Coronary artery (tissue), 2 donors: ENCODE data around the gene FUCA2.

Experiments
- DNase-seq: peaks from one replicate; pipeline ENCODE4 v3.0.0-alpha.2; 2017; ENCODE audit warnings: low spot score
- H3K27ac ChIP-seq, 2 donors: fragments of 200-600 bp; sonication (generic); one replicate each; pipeline ENCODE4 v1.5.1; 2016 to 2019
- H3K4me3 ChIP-seq: fragments of 200-600 bp; sonication (generic); 2 replicates; pipeline ENCODE4 v1.5.1; 2016; ENCODE audit warnings: mild to moderate bottlenecking, moderate library complexity
- TF ChIP-seq, protein P1 (sequence below): fragments of 200-600 bp; sonication (generic); IDR thresholded peaks from one replicate; pipeline ENCODE4 v1.5.1; 2019; ENCODE audit warnings: antibody characterized with exemption

FUCA2 gene

DNA sequence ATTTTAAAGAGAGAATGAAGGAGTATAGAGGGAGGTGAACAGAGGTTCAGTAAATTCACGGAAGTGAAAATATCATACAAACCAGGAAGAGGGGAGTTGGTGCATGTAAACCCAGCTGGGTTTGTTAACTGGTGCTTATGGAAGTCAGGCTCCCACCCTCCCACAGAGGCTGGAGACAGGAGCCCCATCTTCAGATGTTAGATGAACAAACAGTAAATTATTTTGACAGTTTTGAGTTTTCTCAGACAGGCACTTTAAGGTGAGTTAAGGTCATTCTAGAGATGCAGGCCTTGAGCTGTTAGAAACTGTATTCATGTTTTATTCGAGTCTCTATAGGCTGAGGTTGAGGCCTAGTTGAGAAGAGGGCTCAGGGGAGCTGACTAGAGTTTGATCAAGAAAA is 41.8 kb upstream of the FUCA2 start:
- TF ChIP-seq, protein P1, sequence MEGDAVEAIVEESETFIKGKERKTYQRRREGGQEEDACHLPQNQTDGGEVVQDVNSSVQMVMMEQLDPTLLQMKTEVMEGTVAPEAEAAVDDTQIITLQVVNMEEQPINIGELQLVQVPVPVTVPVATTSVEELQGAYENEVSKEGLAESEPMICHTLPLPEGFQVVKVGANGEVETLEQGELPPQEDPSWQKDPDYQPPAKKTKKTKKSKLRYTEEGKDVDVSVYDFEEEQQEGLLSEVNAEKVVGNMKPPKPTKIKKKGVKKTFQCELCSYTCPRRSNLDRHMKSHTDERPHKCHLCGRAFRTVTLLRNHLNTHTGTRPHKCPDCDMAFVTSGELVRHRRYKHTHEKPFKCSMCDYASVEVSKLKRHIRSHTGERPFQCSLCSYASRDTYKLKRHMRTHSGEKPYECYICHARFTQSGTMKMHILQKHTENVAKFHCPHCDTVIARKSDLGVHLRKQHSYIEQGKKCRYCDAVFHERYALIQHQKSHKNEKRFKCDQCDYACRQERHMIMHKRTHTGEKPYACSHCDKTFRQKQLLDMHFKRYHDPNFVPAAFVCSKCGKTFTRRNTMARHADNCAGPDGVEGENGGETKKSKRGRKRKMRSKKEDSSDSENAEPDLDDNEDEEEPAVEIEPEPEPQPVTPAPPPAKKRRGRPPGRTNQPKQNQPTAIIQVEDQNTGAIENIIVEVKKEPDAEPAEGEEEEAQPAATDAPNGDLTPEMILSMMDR: no peak
- DNase-seq: no peak
- no peak overlapping the region for H3K27ac ChIP-seq
- no peak overlapping the region for H3K4me3 ChIP-seq

- Histone ChIP-seq H3K27ac (no peak overlapping the region), H3K4me3 (no peak overlapping the region)
- no peak for DNase-seq
- TF ChIP-seq, protein P1: no peak
Measured at GRCh38 chr6:143549949-143550268, 38.4 kb upstream of the FUCA2 start.

- DNase-seq: no peak
- Histone ChIP-seq H3K27ac (no peak overlapping the region), H3K4me3 (no peak overlapping the region)
- TF ChIP-seq, protein P1: no peak
Measured at GRCh38 chr6:143549221-143549948, 37.9 kb upstream of the FUCA2 start.

GRCh38 chr6:143546599-143546998 is 35.1 kb upstream of the FUCA2 start:
- DNase-seq: no peak
- no peak overlapping the region for H3K4me3 ChIP-seq
- TF ChIP-seq, protein P1: no peak
- H3K27ac ChIP-seq: no peak overlapping the region

GRCh38 chr6:143545976-143546547 is 34.5 kb upstream of the FUCA2 start:
- no peak overlapping the region for H3K27ac ChIP-seq
- DNase-seq: no peak
- H3K4me3 ChIP-seq: no peak overlapping the region
- TF ChIP-seq, protein P1: no peak

GRCh38 chr6:143545165-143545564 is 33.6 kb upstream of the FUCA2 start:
- H3K27ac ChIP-seq: no peak overlapping the region
- TF ChIP-seq, protein P1: no peak
- H3K4me3 ChIP-seq: no peak overlapping the region
- DNase-seq: no peak
